ENCODE data around the gene GEMIN4.
"Not testable (repeated sequence)": the region's sequence is repeated elsewhere in the genome, so short reads cannot be mapped to it uniquely, and the experiment has no call there.

- not testable (repeated sequence) for TF ChIP-seq CTCF (conservative IDR thresholded peaks at IDR 0.05; ENCODE audit: low read depth, low read length); EZH2 (IDR thresholded peaks at IDR 0.05; ENCODE audit: low read length, unreplicated experiment); EZH2phosphoT487 (IDR thresholded peaks at IDR 0.05; ENCODE audit: borderline replicate concordance, low read length)
Measured at GRCh38 chr17:756010-756567, 4.0 kb upstream of the GEMIN4 start.

All from PC-3 (cell line).